Tongue (tissue), 2 donors: Measurements from ENCODE around the gene HIRA. TPM values are rescaled to one million over a fixed set of nuclear protein-coding genes. Genes with fewer than 3 reads are reported as not detected.
"Not testable (repeated sequence)": the region's sequence is repeated elsewhere in the genome, so short reads cannot be mapped to it uniquely, and the experiment has no call there.

Experiments used
- DNase-seq: peaks from one replicate; pipeline ENCODE4 v3.0.0-alpha.2; 2015
- total RNA-seq: library from RNA; depleted of rRNA; stranded (reverse); fragments of >200 nt; gene quantifications from one replicate; pipeline ENCODE4 v1.2.3, GENCODE V29; 2014

The HIRA gene
- total RNA-seq, 1 donor from 2014 or later = 19.3 TPM

DNA sequence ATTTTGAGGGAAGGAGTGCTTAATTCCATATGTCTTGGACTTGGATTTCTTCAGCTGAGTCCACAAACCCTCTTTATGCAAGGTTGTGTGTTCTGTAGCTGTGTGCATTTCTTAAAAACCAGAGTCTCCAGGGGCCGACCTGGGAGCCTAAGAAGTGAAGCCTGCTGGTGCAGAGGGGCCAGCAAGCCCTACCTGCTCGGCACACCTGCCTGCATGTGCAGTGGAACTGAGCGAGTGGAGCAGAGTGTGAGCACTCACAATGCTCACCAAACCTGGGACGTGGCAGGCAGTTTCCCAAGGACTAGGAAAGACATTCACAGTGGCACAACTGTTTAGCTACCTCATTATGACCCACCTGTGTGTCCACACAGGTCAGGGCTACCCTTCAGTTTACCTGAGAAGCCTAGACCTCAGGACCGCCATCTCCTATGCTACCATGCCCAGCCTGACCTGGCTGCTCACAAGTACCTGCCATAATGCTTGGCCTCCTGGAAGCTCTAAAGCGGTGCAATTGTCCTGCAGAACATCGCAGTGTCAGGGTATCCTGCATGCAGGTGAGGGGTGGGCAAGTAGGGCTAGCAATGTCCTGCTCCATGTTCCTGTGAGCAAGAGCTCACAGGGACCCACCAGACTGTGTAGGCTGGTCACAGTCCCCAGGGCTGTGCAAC, 12.1 kb upstream of the HIRA start:
- DNase-seq = no peak

DNA sequence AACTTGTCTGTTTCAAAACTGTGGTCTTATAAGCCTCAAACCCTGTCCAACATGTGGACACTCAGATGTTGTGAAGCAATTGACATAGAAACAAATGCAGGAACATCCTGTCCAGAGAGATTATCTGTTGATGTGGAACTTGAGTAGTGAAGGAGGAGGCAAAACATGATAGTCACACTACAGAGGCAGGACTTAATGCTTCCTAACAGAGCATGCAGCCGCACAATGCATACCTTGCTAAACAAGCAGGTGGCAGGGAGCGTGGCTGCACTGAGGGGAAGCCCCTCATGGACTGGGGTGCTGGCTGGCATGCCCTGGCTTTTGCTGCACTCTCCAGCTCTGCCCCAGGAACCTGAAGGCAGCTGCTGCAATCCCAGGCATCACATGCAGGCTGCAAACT, 10.6 kb upstream of the HIRA start:
- DNase-seq = no peak

DNA sequence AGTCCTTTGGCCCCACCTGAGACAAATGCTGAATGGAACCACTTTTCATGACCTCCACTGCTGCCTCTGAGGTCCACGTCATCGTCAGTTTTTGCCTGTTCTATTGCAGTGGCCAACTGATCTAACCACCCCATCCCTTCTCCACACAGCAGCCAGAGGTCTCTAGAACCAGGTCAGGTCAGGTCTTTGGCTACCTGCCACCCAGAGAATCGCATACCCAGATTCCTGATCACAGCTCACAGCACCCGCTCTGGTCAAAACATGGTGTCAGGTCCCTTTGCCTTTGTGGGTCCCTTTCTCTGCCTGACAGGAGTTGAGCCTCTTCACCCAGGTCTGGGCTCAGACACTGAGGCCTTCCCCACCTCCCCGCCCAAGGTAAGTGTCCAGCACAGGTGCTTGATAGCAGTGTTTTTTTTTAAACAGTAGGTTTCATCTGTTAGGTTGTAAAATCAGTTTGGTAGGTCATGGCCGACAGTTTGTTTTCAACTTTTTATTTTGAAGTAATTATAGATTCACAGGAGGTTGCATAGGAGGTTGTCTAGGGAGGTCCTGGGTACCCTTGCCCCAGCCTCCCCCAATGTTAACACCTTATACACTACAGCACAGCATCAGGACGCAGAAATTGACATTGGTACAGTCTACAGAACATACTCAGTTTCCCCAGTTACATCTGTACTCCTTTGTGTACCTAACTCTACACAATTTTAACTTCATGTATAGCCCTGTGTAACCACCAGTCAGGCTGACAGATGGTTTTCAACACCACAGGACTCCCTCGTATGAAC, 9.1 kb upstream of the HIRA start:
- DNase-seq = no peak

DNA sequence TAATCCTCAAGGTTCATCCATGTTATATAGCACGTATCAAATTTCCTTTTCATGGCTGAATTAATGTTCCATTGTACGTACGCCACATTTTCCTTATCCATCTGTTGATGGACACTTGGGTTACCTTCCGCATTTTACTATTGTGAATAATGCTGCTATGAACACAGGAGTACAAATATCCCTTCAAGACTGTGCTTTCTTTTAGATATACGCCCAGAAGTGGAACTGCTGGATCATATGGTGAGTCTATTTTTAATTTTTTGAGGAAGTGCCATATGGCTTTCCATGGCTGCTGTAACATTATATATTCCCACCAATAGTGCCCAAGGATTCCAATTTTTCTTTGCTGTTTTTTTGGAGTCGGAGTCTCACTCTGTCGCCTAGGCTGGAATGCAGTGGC, 6.8 kb upstream of the HIRA start:
- no peak for DNase-seq

DNA sequence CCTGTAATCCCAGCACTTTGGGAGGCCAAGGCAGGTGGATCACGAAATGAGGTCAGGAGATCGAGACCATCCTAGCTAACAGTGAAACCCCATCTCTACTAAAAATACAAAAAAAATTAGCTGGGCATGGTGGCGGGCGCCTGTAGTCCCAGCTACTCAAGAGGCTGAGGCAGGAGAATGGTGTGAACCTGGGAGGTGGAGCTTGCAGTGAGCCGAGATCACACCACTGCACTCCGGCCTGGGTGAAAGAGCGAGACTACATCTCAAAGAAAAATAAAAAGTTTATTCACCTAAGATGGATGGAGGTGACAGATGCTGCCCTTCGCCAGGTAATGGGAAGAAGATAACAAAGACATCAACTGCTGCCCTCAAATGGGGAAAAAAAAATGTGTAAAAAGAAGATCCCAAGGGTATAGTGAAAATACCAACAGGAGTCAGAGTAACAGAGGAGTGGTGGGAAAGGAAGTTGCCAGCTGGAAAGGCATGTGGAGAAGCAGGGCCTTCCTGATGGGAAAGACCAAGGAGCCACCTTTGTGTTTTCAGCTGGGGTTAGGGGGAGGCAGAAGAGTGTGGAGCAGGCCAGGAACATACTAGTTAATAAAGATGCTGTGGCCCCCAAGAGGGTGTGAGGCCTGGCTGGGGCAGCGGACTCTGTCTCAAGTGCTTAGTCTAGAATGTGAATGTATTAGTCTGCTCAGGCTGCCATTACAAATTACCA, 5.1 kb upstream of the HIRA start:
- DNase-seq = not testable (repeated sequence)

DNA sequence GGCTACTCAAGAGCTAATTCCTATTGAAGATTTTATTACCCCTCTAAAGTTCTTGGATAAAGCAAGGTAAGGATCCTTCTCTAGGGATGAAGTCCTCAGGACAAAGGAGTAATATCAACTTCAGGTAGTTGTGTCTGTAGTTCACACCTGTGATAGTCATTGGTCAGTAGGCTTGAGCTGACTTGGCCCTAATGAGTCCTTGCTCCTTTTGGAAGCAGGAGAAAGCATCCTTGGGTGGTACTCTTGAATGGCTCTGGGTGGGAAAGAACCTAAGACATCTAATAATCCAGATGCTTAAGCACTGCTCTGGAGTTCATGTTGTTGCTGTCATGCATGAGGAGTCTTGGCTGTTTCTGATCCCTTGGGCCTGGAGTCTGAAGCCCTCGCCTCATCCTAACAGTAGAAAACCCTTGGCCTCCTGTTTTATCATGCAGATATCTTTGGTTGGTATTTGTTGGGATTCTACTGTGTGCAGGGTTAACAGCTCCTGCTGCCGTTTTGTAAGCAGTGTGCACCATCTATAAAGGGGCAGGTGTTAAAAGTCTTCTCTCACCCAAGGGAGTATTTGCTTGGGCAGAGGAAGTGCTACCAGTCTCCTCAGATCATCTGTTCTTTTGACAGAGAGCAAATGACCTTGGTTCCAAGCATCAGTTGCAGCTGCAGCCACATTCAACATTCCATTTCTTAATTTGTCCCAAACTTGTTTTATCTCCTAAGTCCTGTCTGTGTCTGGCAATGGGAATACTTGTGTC, 3.5 kb upstream of the HIRA start:
- no peak for DNase-seq

DNA sequence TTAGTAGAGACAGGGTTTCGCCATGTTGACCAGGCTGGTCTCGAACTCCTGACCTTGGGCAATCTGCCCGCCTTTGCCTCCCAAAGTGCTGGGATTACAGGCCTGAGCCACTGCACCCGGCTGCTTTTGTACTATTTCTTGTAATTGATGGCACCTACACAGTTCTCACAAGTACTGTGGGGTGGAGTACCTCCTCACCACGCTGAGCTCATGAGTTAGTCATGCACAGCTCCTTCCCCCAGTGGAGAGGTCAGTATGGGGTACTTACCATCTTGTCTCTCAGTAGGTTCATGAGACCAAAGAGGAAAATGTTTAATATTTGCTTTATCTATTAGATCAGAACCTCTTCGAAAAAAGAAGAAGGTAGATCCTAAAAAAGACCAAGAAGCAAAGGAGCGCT, 2.9 kb upstream of the HIRA start:
- no peak for DNase-seq

DNA sequence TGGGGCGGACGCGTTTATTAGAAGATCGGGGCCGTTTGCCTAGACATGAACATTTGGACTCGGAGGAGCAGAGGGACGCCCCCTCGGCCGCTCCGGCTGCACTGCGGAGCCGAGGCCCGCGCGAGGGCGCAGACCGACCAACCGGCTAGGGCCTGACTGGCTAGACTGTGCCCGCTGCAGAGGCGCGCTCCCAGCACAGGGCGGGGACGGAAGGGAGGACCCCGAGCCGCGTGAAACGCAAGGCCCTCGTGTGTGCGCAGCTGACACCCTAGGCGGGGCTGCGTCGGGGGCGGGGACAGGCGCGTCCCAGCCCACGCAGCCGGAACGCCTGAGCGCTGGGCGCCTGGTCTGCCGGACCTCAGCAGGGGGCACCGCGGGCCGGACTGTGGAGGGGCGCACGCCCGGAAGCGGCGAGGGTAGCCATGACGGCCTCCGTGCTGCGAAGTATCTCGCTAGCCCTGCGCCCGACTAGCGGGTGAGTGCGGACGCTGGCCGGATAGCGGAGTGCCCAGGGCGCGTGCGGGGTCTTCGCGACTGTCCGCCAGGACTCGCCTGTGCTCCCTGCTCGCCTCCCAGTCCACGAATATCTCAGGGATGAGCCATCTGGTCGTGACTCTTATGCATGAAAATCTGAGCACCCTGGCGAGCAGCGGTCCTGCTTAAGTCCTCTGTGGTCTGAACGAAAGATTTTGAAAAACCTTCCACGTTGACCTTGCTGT, 759 bp upstream of the HIRA start, which contains the start of gene MRPL40:
TSS of gene MRPL40 (plus strand) at position 413 of the 719 bp plus-strand sequence. CDS start at position 423, 10 bp downstream.
- DNase-seq = peak; percentile 98

DNA sequence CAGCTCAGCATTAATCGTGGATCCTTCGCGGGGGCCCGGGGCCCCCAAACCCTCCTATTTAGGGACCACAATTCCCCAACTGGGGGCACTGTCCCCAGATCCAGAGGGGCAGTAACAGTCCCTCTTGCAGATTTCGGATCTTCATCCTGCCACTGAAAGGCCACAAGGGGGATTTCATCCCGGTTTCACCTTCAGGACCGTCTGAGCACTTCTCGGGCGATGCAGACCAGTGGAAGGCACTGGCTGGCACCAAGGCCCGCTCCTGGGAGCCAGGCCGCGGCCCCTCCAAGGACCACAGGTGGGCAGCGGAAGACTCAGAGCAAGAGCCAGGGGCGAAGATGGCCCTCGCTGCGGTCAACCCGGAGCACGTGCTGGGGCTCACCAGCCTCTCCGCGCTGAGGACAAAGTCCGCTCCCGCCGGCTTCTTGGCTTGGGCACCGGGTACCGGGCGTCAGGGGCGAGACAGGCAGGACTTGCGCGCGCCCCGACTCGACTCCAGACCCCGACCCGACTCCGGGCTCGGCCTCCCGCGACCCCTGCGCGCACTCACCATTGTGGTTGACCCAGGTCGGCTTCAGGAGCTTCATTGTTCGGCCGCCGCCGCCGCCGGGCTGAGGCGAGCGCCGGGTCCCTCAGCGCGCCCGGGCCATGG, 517 bp downstream of the HIRA start:
- DNase-seq = peak; percentile 25

DNA sequence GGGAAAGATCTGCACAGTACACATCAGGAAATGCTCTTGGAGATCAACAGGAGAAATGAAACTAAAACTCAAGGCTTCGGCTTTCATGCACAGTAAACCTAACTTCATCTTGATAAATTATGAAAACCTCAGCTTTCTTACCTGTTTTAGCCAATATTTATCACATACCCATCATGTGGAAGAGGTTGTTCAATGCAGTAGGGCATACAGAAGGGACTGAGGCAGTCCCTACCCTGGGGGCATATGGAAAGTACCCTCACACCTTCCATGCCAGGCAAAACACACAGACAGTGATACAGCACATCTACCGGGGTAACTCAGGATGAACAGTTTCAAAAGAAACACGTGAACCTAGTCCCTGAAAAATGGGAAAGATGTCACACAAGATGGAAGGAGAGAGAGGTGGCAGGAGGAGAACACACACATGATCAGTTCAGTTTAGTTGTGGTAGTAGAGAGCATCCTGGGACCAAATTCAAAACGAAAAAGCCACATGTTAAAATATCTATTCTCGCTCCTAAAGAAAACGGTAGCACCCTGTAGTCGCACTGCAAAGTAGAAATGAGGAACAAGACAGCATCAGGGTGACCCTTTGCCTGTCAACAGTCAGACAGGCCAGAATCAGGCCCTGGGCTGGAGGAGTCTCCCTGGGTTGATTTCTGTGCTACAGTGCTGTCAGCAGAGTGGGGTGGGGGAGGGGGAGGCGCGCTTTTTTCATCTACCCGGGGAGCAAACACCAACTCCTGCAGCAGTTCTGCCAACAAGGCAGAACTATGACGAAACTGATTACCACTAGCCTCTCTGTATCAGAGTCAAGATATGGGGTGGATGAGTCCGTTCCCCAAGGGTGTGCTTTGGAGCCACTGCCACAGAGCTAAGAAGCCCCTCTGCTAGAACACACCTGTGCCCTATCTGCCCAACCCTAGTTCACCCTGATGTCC, 1.3 kb downstream of the HIRA start:
- peak; percentile 29 for DNase-seq

DNA sequence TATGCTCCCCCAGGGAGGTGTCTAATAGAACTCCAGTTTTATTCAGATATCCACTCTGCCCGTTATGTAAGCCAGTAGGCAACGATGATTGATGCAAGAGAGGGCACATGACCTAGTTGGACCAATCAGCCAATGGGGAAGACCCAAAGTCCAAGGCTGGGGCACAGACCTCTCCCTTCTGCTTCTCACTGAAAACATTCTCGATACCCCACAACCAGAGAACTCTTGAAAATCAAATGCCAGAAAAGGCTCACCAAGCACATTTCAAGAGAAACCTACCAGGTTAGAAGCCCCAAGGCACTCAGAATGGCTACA, 7.4 kb downstream of the HIRA start:
- no peak for DNase-seq

DNA sequence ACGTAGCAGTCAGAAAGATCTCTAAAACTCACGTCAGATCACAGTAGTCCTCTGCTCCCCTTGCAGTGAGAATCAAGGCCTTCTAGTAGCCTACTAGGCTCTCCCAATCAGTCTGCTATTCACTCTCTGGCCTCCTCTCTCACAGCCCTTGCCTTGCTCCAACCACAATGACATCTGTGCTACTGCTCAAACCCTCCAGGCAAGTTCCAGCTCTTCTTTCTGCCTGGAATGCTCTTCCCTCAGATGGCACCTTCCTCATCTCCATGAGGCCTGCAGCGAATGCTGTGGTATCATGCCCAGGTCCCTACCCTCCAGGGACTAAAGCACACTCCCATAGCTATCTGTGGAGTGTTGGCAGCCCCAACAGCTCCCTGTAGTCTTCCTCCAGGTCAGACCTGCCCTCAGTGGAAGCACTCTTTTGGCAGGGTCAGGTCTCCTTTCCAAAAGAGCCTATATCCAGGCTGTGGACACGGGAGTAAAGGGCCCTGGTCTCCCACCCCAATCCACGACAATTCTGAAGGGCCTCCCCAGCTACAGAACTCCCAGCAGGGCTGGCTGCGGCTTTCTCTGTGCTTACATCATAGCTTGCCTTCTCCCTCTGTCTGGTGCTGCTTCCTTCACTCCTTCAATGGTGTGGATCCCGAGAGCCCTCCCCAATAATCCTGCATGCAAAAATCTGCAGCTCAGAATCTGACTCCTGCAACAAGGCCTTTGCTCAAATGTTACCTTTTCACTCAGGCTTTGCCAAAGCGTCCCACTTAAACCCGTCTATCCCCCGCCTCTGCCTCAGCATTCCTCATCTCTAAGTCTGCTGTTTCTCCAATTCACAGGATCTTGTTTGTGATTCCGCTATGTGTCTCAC, 8.9 kb downstream of the HIRA start:
- DNase-seq = no peak

DNA sequence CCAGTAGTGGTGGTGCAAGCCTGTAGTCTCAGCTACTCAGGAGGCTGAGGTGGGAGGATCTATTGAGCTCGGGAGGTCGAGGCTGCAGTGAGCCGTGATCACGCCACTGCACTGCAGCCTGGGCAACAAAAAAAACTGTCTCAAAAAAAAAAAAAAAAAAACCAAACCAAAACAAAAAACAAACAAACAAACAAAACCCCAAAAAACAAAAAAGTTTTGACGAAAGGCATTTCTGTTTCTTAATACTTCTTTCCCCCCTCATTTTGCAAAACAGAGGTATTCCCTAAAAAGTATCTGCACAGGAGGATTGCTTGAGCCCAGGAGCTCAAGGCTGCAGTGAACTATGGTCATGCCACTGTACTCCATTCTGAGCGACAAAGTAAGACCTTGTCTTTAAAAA, 11.2 kb downstream of the HIRA start:
- no peak for DNase-seq

DNA sequence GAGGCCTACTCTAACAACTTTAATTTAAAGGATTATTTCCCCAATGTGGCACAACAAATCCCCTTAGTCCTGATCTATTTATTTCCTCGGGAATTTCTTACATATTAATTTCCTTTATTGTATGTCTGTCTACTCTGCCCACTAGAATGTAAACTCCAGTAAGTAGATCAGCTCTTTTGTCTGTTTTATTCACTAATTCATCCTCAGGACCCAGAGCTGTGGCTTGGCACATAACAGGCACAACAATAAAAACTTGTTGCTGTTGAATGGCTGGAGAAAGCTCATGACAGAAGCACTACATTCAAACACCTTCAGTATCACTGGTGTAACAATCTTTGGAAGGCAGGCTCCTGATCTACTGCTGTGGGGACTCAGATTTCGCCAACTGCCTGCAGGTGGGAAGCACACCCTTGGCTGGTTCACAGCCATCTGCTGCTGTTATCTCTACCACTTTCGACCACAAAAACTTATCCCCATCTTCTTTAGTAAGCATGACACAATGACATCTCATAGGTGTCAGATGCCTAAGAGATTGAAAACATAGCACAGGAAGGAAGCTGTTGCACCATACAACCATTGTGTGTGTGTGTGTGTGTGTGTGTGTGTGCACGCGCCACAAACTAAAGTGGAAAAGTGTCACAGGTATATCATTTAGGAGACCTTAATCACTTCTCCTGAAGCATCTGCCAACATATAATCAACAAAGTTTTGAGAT, 11.9 kb downstream of the HIRA start:
- no peak for DNase-seq

DNA sequence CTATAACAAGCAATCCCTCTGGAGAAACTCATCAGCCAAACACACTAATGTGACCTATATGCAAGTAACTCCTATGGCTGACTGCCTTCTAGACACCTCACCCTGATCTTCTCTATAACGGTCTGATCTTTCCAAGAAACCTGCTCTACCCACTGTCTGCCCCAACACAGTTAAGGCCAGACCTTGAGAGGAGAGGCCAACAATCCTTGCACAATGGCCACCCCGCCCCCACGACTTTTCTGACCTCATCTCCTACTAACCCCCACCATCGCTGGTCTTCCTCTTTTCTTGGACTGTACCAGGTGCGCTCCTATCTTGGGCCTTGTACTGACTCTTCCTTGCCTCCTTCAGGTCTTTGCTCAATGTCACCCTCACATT, 12.5 kb downstream of the HIRA start:
- DNase-seq = no peak

DNA sequence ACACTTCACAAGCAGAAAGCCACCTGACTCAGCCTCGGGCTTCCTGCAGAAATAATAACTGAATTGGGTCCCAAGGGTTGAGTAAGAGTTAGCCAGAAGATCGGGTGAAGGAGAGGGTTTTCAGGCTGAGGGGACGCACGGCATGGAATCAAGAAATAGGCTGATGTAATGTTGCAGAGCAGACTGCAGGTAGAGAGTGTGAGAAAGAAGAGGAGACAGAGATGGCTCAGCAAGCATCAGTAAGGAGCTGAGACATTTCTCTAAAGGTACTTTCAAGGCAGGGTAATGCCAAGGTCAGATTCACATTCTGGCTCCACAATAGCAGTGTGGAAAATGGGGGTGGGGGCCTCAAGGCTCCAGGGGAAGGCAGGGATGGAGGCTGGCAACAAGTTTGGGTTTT, 18.6 kb downstream of the HIRA start:
- DNase-seq = no peak

DNA sequence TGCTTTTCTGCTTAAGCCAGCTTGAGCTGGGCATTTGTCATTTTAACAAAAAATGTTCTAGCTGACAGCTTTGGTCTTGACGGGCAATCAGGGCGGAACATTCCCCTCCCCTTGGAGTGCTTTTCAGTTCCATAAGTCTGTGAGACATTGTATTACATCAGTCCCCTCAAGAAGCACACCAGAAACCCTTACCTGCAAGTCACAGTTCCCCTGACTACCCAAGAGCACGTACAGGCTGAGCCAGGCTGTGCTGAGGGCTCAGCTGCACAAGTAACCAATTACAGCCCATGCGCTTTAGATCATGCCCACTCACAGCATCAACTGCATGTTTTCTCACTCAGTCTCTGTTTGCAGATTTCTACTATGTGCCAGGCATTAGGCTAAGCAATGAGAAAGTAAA, 19.1 kb downstream of the HIRA start:
- no peak for DNase-seq

DNA sequence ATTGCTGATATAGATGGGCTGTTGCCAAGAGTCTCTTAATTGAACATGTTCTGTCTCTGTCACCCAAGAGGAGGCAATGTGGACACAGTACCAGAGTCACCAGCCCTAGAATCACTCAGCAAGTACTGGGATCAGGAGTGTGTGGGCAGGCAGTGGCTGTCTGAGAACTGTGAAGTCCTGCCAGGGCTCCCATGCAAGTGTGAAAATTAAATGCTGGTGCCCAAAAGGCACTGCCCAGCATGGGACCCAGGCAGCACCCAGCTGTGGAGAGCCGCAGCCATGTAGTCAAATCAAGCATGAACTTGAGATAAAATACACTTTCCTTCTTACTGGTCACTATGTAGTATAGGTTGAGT, 19.9 kb downstream of the HIRA start:
- DNase-seq = no peak
